Nephron (organoid): ENCODE data around the gene IGDCC3.

ENCODE experiments used
- H3K27ac Mint-ChIP-seq, 3 experiments: 2 replicates each; pipeline ENCODE4 v1.8.0; 2020; ENCODE audit warnings: mixed read lengths in 3 of 3, mild to moderate bottlenecking in 2 of 3, moderate library complexity in 1 of 3
- H3K27me3 Mint-ChIP-seq: 2 replicates; pipeline ENCODE4 v1.8.0; 2021; ENCODE audit warnings: low read depth, mild to moderate bottlenecking, moderate library complexity, mixed read lengths
- H3K36me3 Mint-ChIP-seq: 2 replicates; pipeline ENCODE4 v1.8.0; 2020; ENCODE audit warnings: low read depth, mixed read lengths
- H3K4me1 Mint-ChIP-seq: 2 replicates; pipeline ENCODE4 v1.8.0; 2020; ENCODE audit warnings: mixed read lengths
- H3K4me3 Mint-ChIP-seq, 3 experiments: 2 replicates each; pipeline ENCODE4 v1.8.0; 2020; ENCODE audit warnings: mild to moderate bottlenecking in 3 of 3, mixed read lengths in 3 of 3, moderate library complexity in 2 of 3
- H3K9me3 Mint-ChIP-seq: 2 replicates; pipeline ENCODE4 v1.8.0; 2020; ENCODE audit warnings: mixed read lengths
- CTCF ChIP-seq, 3 experiments: fragments of 200-600 bp; sonication (generic); IDR thresholded peaks; one replicate each; pipeline ENCODE4 v1.5.0; 2021; ENCODE audit warnings: antibody characterized with exemption in 3 of 3; ENCODE audit not compliant: unreplicated experiment in 3 of 3

IGDCC3 gene

GRCh38 chr15:65336493-65337435, 41.0 kb downstream of the IGDCC3 start:
- Mint-ChIP-seq H3K4me1 (peaks cover 19% of the 10 kb centered on the region), H3K27ac (peak overlapping the region in 1 of 3 experiments; percentile 17), H3K4me3 (no peak overlapping the region), H3K36me3 (peaks cover 2% of the 10 kb centered on the region), H3K27me3 (peaks cover 8% of the 10 kb centered on the region), H3K9me3 (no peaks in the 10 kb centered on the region)
- TF ChIP-seq CTCF (IDR thresholded peaks at IDR 0.05; ENCODE audit: unreplicated experiment in 3 of 3), result no peak

DNA sequence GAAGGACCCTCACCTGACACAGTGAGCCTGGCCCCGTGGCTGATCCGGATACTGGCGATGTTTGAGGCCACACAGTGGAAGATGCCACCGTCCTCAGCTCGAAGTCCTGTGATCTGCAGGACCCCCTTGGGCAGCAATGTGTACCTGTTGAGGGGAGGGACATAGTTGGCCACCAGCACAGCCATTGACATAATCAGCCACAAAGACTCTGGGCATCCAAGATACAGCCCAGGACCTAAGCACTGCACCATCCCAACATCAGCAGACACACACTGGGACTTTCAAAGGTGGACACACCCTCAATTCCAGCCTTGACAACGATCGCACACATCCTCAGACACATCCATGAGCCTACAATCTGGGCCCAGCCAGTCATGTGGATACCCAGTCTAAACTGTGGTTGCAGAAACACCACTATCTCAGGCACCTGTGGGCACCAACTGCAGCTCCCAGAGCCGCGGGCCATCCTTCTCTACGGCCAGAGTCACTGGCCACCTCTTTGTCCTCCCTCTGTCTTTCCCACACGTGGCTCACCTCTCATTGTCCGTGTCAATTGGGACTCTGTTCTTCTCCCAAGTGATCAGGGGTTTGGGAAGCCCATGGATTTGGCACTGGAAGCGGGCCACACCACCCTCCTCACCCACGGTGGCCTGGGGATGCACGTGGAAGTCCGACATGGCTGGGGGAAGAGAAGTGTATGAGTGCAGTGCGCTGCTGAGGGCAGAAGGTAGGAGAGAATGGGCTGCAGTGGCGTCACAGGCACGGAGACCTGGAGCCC, 42.3 kb downstream of the IGDCC3 start:
- H3K4me3 Mint-ChIP-seq, result no peak overlapping the region
- H3K4me1 Mint-ChIP-seq, result peaks cover 16% of the 10 kb centered on the region
- no peak overlapping the region for H3K27ac Mint-ChIP-seq

DNA sequence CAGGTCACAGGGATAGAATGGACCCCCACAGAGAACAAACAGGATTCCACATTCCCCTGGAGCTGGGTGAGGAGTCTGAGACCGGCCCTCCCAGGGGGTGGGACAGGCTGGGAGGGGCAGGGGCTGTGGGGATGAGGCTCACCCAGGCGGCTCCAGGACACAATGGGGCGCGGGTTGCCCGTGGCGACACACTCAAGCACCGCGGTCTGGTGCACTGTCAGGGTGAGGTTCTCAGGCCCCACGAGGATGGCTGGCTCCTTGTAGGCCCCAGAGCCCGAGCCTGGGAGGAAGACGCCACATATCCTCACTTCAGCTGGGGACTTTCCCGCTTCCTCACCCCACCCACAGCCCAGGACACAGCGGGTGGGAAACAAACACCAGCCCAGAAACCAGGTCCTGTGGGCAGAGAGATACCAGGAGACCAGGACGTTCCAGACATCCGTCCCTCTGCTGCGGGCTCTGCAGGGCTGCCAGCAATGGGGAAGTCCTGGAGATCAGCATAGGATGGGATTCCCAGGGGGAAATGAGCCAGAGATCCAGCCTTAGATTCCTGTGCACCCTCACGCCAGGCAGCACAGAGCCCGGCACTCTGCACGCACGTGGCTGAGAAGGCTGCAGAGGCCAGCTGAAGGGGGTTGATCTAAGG, 43.1 kb downstream of the IGDCC3 start:
- TF ChIP-seq CTCF (IDR thresholded peaks at IDR 0.05; ENCODE audit: unreplicated experiment in 3 of 3), result no peak
- H3K9me3 Mint-ChIP-seq, result no peaks in the 10 kb centered on the region
- no peak overlapping the region for H3K27ac Mint-ChIP-seq
- H3K27me3 Mint-ChIP-seq, result peaks cover 8% of the 10 kb centered on the region
- peaks cover 17% of the 10 kb centered on the region for H3K36me3 Mint-ChIP-seq
- no peak overlapping the region for H3K4me3 Mint-ChIP-seq
- H3K4me1 Mint-ChIP-seq, result peaks cover 9% of the 10 kb centered on the region

More for the DNA sequence above, 42.3 kb downstream of the IGDCC3 start:
- Mint-ChIP-seq H3K27me3 (peaks cover 8% of the 10 kb centered on the region), H3K9me3 (no peaks in the 10 kb centered on the region), H3K36me3 (peaks cover 9% of the 10 kb centered on the region)
- no peak for TF ChIP-seq CTCF (IDR thresholded peaks at IDR 0.05; ENCODE audit: unreplicated experiment in 3 of 3)

GRCh38 chr15:65333856-65334255, 43.9 kb downstream of the IGDCC3 start:
- Mint-ChIP-seq H3K4me3 (no peak overlapping the region), H3K4me1 (peaks cover 6% of the 10 kb centered on the region), H3K27ac (peak overlapping the region in 1 of 3 experiments; percentile 48), H3K27me3 (peaks cover 8% of the 10 kb centered on the region), H3K9me3 (no peaks in the 10 kb centered on the region), H3K36me3 (peaks cover 17% of the 10 kb centered on the region)
- no peak for TF ChIP-seq CTCF (IDR thresholded peaks at IDR 0.05; ENCODE audit: unreplicated experiment in 3 of 3)

- peaks cover 2% of the 10 kb centered on the region for H3K4me1 Mint-ChIP-seq
- H3K9me3 Mint-ChIP-seq, result no peaks in the 10 kb centered on the region
- H3K4me3 Mint-ChIP-seq, result no peak overlapping the region
- peaks cover 20% of the 10 kb centered on the region for H3K36me3 Mint-ChIP-seq
- TF ChIP-seq CTCF (IDR thresholded peaks at IDR 0.05; ENCODE audit: unreplicated experiment in 3 of 3), result no peak
- H3K27me3 Mint-ChIP-seq, result peaks cover 8% of the 10 kb centered on the region
- no peak overlapping the region for H3K27ac Mint-ChIP-seq
Measured at GRCh38 chr15:65333148-65333820, 44.5 kb downstream of the IGDCC3 start.
